Measurements from ENCODE around the gene PBXIP1.

DNA sequence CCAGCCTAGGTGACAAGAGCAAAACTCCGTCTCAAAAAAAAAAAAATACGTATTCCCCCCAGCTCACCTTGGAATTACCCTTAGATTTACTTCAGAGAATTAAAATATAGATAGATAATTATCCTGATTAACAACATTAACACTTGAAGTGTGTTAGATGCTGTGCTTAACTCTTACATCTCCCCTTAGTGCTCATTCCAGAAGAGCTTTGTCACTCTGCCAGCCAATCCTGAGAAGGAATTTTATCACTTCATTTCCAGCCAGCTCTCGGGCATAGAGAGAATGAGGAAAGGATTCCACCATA is 16.3 kb upstream of the PBXIP1 start:
- TF ChIP-seq, protein P1, sequence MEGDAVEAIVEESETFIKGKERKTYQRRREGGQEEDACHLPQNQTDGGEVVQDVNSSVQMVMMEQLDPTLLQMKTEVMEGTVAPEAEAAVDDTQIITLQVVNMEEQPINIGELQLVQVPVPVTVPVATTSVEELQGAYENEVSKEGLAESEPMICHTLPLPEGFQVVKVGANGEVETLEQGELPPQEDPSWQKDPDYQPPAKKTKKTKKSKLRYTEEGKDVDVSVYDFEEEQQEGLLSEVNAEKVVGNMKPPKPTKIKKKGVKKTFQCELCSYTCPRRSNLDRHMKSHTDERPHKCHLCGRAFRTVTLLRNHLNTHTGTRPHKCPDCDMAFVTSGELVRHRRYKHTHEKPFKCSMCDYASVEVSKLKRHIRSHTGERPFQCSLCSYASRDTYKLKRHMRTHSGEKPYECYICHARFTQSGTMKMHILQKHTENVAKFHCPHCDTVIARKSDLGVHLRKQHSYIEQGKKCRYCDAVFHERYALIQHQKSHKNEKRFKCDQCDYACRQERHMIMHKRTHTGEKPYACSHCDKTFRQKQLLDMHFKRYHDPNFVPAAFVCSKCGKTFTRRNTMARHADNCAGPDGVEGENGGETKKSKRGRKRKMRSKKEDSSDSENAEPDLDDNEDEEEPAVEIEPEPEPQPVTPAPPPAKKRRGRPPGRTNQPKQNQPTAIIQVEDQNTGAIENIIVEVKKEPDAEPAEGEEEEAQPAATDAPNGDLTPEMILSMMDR (conservative IDR thresholded peaks at IDR 0.05) = no peak
- TF ChIP-seq ZFX (IDR thresholded peaks at IDR 0.05) = no peak
